WTC11 (cell line): Measurements from ENCODE around the gene SPEN. TPM values are rescaled to one million over a fixed set of nuclear protein-coding genes. Genes with fewer than 3 reads are reported as not detected.

ENCODE experiments used
- ATAC-seq: fragments of 200-7000 bp; cut with Tn5 transposase; 2 replicates; pipeline ENCODE4 v1.10.0; 2021; ENCODE audit warnings: mild to moderate bottlenecking, moderate library complexity
- CTCF ChIA-PET: fragments of 300-600 bp; sonication (Branson Sonifier 250); formaldehyde crosslinking; loops from one replicate; lab custom pipeline; 2021; ENCODE audit warnings: antibody characterized with exemption; lab: Charles Lee
- POLR2A ChIA-PET: fragments of 350-600 bp; sonication (Branson Sonifier 250); formaldehyde crosslinking; loops from one replicate; lab custom pipeline; 2021; ENCODE audit warnings: antibody characterized with exemption; lab: Charles Lee
- DNase-seq: peaks from one replicate; pipeline ENCODE4 v3.0.0; 2021; ENCODE audit warnings: low spot score
- H3K27ac Mint-ChIP-seq: 2 replicates; pipeline ENCODE4 v1.8.0; 2021; ENCODE audit warnings: mixed read lengths
- H3K27me3 Mint-ChIP-seq: 2 replicates; pipeline ENCODE4 v1.8.0; 2021; ENCODE audit warnings: low read depth, mild to moderate bottlenecking, moderate library complexity, mixed read lengths
- H3K36me3 Mint-ChIP-seq: 2 replicates; pipeline ENCODE4 v1.8.0; 2021; ENCODE audit warnings: mixed read lengths
- H3K4me1 Mint-ChIP-seq: 2 replicates; pipeline ENCODE4 v1.8.0; 2022; ENCODE audit warnings: mixed read lengths
- H3K4me3 Mint-ChIP-seq: 2 replicates; pipeline ENCODE4 v1.8.0; 2021; ENCODE audit warnings: mild to moderate bottlenecking, moderate library complexity, mixed read lengths
- H3K9me3 Mint-ChIP-seq: 2 replicates; pipeline ENCODE4 v1.8.0; 2021; ENCODE audit warnings: mixed read lengths
- AFF4 ChIP-seq: sonication (generic); formaldehyde crosslinking; IDR thresholded peaks from 2 replicates; pipeline ENCODE4 v1.8.1; 2023; ENCODE audit warnings: mild to moderate bottlenecking, missing genetic modification reagents, borderline replicate concordance
- ATF1 ChIP-seq: sonication (generic); formaldehyde crosslinking; IDR thresholded peaks from 2 replicates; pipeline ENCODE4 v1.8.1; 2023; ENCODE audit warnings: mild to moderate bottlenecking, moderate library complexity, missing genetic modification reagents
- ATF2 ChIP-seq: sonication (generic); formaldehyde crosslinking; IDR thresholded peaks from 2 replicates; pipeline ENCODE4 v1.8.1; 2022; ENCODE audit warnings: low read depth, missing genetic modification reagents, borderline replicate concordance
- GABPB1 ChIP-seq: sonication (generic); formaldehyde crosslinking; IDR thresholded peaks from 2 replicates; pipeline ENCODE4 v1.8.1; 2023; ENCODE audit warnings: mild to moderate bottlenecking, missing genetic modification reagents
- HMGXB4 ChIP-seq: sonication (generic); formaldehyde crosslinking; IDR thresholded peaks from 2 replicates; pipeline ENCODE4 v1.8.1; 2023; ENCODE audit warnings: mild to moderate bottlenecking, moderate library complexity, missing genetic modification reagents
- JAZF1 ChIP-seq: fragments of 250-450 bp; sonication (Bioruptor Pico); IDR thresholded peaks from 2 replicates; pipeline ENCODE4 v1.9.0; 2021; ENCODE audit warnings: moderate library complexity, mild to moderate bottlenecking, inconsistent platforms
- MAX ChIP-seq: sonication (generic); formaldehyde crosslinking; IDR thresholded peaks from 2 replicates; pipeline ENCODE4 v1.8.0; 2022; ENCODE audit warnings: mild to moderate bottlenecking, missing genetic modification reagents
- MYBL2 ChIP-seq: sonication (generic); formaldehyde crosslinking; IDR thresholded peaks from 2 replicates; pipeline ENCODE4 v1.8.1; 2023; ENCODE audit warnings: mild to moderate bottlenecking, moderate library complexity, missing genetic modification reagents
- NFYB ChIP-seq: sonication (generic); formaldehyde crosslinking; conservative IDR thresholded peaks from 2 replicates; pipeline ENCODE4 v1.8.0; 2022; ENCODE audit warnings: low read depth, missing genetic modification reagents
- PREB ChIP-seq: sonication (generic); formaldehyde crosslinking; IDR thresholded peaks from 2 replicates; pipeline ENCODE4 v1.8.1; 2022; ENCODE audit warnings: mild to moderate bottlenecking, missing genetic modification reagents, moderate library complexity, borderline replicate concordance
- SMAD3 ChIP-seq: sonication (generic); formaldehyde crosslinking; IDR thresholded peaks from 2 replicates; pipeline ENCODE4 v1.8.0; 2022; ENCODE audit warnings: missing genetic modification reagents, mild to moderate bottlenecking, borderline replicate concordance
- TEAD4 ChIP-seq: sonication (generic); formaldehyde crosslinking; IDR thresholded peaks from 2 replicates; pipeline ENCODE4 v1.8.0; 2022; ENCODE audit warnings: mild to moderate bottlenecking, missing genetic modification reagents
- ZBTB43 ChIP-seq: sonication (generic); formaldehyde crosslinking; IDR thresholded peaks from 2 replicates; pipeline ENCODE4 v1.8.1; 2023; ENCODE audit warnings: mild to moderate bottlenecking, missing genetic modification reagents
- ZNF121 ChIP-seq: sonication (generic); formaldehyde crosslinking; IDR thresholded peaks from 2 replicates; pipeline ENCODE4 v1.8.0; 2023; ENCODE audit warnings: missing genetic modification reagents
- ZNF138 ChIP-seq: sonication (generic); formaldehyde crosslinking; conservative IDR thresholded peaks from 2 replicates; pipeline ENCODE4 v1.8.1; 2022; ENCODE audit warnings: mild to moderate bottlenecking, moderate library complexity, missing genetic modification reagents
- ZNF263 ChIP-seq: sonication (generic); formaldehyde crosslinking; IDR thresholded peaks from 2 replicates; pipeline ENCODE4 v1.8.1; 2022; ENCODE audit warnings: low read depth, mild to moderate bottlenecking, moderate library complexity, missing genetic modification reagents
- ZSCAN18 ChIP-seq: fragments of 250-450 bp; sonication (Bioruptor Pico); IDR thresholded peaks from 2 replicates; pipeline ENCODE4 v2.1.2; 2022; ENCODE audit warnings: mild to moderate bottlenecking, moderate library complexity
- total RNA-seq: library from RNA; stranded (reverse); gene quantifications from 3 replicates; pipeline ENCODE4 v1.2.3, GENCODE V29; 2021

The SPEN gene
- total RNA-seq, 1 experiment from 2014 or later = 48.8 TPM

GRCh38 chr1:15911141-15911540 lies 63.6 kb downstream of the SPEN start:
- Mint-ChIP-seq H3K9me3 (no peaks in the 10 kb centered on the region), H3K27me3 (no peaks in the 10 kb centered on the region)
- ChIA-PET CTCF (no interaction called here), POLR2A (no interaction called here)
- no peak for TF ChIP-seq ATF1
- TF ChIP-seq ZBTB43 (CRISPR knock-in tag) = no peak
- TF ChIP-seq ZNF121 (CRISPR knock-in tag) = no peak
- no peak for TF ChIP-seq PREB (CRISPR knock-in tag)
- TF ChIP-seq HMGXB4 = no peak
- TF ChIP-seq ZNF138 (CRISPR knock-in tag) = no peak
- TF ChIP-seq ATF2 (CRISPR knock-in tag) = no peak
- TF ChIP-seq ZNF263 = no peak
- no peak for TF ChIP-seq AFF4 (CRISPR knock-in tag)
- no peak for TF ChIP-seq GABPB1 (CRISPR knock-in tag)
- TF ChIP-seq ZSCAN18 = no peak
- TF ChIP-seq TEAD4 (CRISPR knock-in tag) = no peak
- TF ChIP-seq NFYB = no peak
- TF ChIP-seq MAX (CRISPR knock-in tag) = no peak
- no peak for TF ChIP-seq SMAD3
- no peak for TF ChIP-seq MYBL2 (CRISPR knock-in tag)
- no peak for TF ChIP-seq JAZF1 (CRISPR knock-in tag)
- TF ChIP-seq, all 79 proteins: peak for 0
- no peak for DNase-seq
- no peak overlapping the region for H3K27ac Mint-ChIP-seq
- H3K4me1 Mint-ChIP-seq = no peaks in the 10 kb centered on the region
- no peak overlapping the region for H3K4me3 Mint-ChIP-seq
- H3K36me3 Mint-ChIP-seq = peaks cover 44% of the 10 kb centered on the region
- no peak for ATAC-seq
